ENCODE data around the gene SET. TPM values are rescaled to one million over a fixed set of nuclear protein-coding genes. Genes with fewer than 3 reads are reported as not detected.
A peak's percentile ranks its signal among the peaks of the same experiment; 100 is the strongest.
"Not testable (repeated sequence)": the region's sequence is repeated elsewhere in the genome, so short reads cannot be mapped to it uniquely, and the experiment has no call there.

Gene SET
- polyA plus RNA-seq, 1 donor from 2014 or later: 257 TPM

GRCh38 chr9:128675382-128675781, 13.6 kb upstream of the SET start:
- Mint-ChIP-seq H3K9me3 (no peaks in the 10 kb centered on the region), H3K4me1 (peaks cover 0 to 8% (median 4%) of the 10 kb centered on the region in 3 donors), H3K36me3 (no peaks in the 10 kb centered on the region), H3K27me3 (no peaks in the 10 kb centered on the region), H3K4me3 (no peak overlapping the region), H3K27ac (no peak overlapping the region)

DNA sequence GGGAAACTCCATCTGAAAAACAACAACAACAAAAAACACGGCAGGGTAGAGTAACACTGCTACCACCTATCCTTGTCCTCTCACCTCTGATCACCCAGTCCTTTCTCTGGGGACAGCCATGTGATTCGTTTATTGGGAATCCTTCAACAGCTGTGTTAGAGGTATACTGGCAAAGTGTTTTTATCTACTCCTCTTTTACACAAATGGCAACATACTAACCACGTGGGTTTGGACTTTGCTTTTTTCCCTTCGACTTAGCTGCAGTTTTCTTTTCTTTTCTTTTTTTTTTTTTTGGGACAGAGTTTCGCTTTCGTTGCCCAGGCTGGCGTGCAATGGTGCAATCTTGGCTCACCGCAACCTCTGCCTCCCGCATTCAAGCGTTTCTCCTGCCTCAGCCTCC, 11.2 kb upstream of the SET start:
- Mint-ChIP-seq H3K9me3 (no peaks in the 10 kb centered on the region), H3K4me3 (no peak overlapping the region), H3K27me3 (no peaks in the 10 kb centered on the region), H3K27ac (peak overlapping the region in 2 of 3 donors; percentile 35 to 51), H3K4me1 (peaks cover 8 to 19% (median 9%) of the 10 kb centered on the region in 3 donors), H3K36me3 (no peaks in the 10 kb centered on the region)

- Mint-ChIP-seq H3K9me3 (no peaks in the 10 kb centered on the region), H3K4me1 (peaks cover 36 to 48% (median 41%) of the 10 kb centered on the region in 3 donors), H3K27ac (peak overlapping the region; percentile 90 to 98 (median 98)), H3K27me3 (no peaks in the 10 kb centered on the region), H3K4me3 (peak overlapping the region; percentile 91 to 100 (median 99)), H3K36me3 (no peaks in the 10 kb centered on the region)
Measured at GRCh38 chr9:128683340-128684064, 5.5 kb upstream of the SET start.

DNA sequence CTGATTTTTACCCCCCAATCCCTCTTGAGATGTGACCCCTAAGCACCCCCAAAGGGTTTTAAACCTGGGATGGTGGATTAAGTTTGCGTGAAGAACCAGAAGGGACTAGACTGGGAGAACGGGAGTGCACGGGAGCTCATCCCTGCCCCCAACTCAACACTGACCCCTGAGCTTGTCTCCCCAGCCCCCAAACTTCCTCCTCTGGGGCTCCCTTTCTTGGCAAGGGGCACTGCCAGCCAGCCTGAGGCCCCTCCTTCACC, 5.0 kb upstream of the SET start:
- Mint-ChIP-seq H3K4me1 (peaks cover 36 to 48% (median 41%) of the 10 kb centered on the region in 3 donors), H3K9me3 (no peaks in the 10 kb centered on the region), H3K27me3 (no peaks in the 10 kb centered on the region), H3K36me3 (no peaks in the 10 kb centered on the region), H3K4me3 (peak overlapping the region; percentile 91 to 100 (median 99)), H3K27ac (peak overlapping the region; percentile 90 to 98 (median 98))

- H3K4me1 Mint-ChIP-seq: peaks cover 36 to 46% (median 39%) of the 10 kb centered on the region in 3 donors
- H3K36me3 Mint-ChIP-seq: no peaks in the 10 kb centered on the region
Measured at GRCh38 chr9:128684325-128685199, 4.5 kb upstream of the SET start.

DNA sequence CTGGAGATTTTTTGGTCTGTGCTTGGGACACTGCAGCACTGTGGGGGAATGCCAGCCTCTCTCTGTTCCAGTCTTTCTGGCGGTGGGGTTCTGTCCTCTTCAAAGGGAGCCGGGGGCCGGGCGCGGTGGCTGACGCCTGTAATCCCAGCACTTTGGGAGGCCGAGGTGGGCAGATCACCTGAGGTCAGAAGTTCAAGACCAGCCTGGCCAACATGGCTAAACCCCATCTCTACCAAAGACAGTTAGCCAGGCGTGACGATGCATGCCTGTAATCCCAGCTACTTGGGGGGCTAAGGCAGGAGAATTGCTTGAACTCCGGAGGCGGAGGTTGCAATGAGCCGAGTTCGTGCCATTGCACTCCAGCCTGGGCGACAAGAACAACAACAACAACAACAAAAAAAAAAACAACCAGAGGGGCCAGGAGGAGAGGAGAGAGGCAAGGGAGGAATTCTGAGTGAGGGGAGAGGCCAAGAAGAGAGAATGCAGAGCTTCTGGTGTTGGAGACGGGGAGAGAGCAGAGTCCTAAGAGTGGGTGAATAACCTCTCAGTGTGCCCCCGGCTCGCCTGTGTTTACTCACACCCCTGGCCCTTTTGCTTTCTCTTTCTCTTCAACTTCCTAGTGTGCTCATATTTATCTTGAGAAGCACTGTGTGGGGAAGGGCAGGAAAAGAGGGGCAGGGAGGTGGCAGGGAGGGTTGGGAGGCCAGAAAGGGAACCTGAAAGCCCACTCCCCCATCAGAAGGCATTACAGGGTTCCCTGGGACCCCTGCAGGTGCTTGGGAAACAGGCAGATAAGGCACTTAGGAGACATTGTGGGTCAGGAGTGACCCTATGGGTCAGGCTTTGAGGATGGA, 3.2 kb upstream of the SET start:
- H3K36me3 Mint-ChIP-seq: no peaks in the 10 kb centered on the region
- peaks cover 0 to 2% (median 0%) of the 10 kb centered on the region in 3 donors for H3K9me3 Mint-ChIP-seq
- peak overlapping the region; percentile 90 to 98 (median 98) for H3K27ac Mint-ChIP-seq
- H3K27me3 Mint-ChIP-seq: no peaks in the 10 kb centered on the region
- H3K4me1 Mint-ChIP-seq: peaks cover 36 to 42% (median 42%) of the 10 kb centered on the region in 3 donors
- peak overlapping the region; percentile 91 to 100 (median 99) for H3K4me3 Mint-ChIP-seq

More at GRCh38 chr9:128684325-128685199, 4.5 kb upstream of the SET start:
- Mint-ChIP-seq H3K9me3 (no peaks in the 10 kb centered on the region), H3K27me3 (no peaks in the 10 kb centered on the region), H3K4me3 (peak overlapping the region; percentile 91 to 100 (median 99)), H3K27ac (peak overlapping the region; percentile 90 to 98 (median 98))

- Mint-ChIP-seq H3K27ac (peak overlapping the region in 1 of 3 donors; percentile 93), H3K9me3 (peaks cover 0 to 2% (median 0%) of the 10 kb centered on the region in 3 donors), H3K36me3 (peaks cover 2% of the 10 kb centered on the region), H3K27me3 (no peaks in the 10 kb centered on the region), H3K4me3 (peak overlapping the region; percentile 82 to 100 (median 95)), H3K4me1 (peaks cover 37 to 47% (median 45%) of the 10 kb centered on the region in 3 donors)
Measured at GRCh38 chr9:128687453-128687852, 1.6 kb upstream of the SET start.

GRCh38 chr9:128689293-128689774, 312 bp downstream of the SET start:
- Mint-ChIP-seq H3K36me3 (peaks cover 2% of the 10 kb centered on the region), H3K27ac (no peak overlapping the region), H3K4me1 (peaks cover 31 to 44% (median 35%) of the 10 kb centered on the region in 3 donors), H3K27me3 (no peaks in the 10 kb centered on the region), H3K4me3 (peak overlapping the region in 3 of 4 donors; percentile 41 to 72 (median 48)), H3K9me3 (peaks cover 0 to 2% (median 0%) of the 10 kb centered on the region in 3 donors)

- Mint-ChIP-seq H3K4me3 (peak overlapping the region; percentile 89 to 100 (median 98)), H3K9me3 (peaks cover 0 to 2% (median 0%) of the 10 kb centered on the region in 3 donors), H3K4me1 (peaks cover 24 to 38% (median 31%) of the 10 kb centered on the region in 3 donors), H3K27me3 (no peaks in the 10 kb centered on the region), H3K27ac (peak overlapping the region; percentile 88 to 95 (median 94)), H3K36me3 (peaks cover 2% of the 10 kb centered on the region)
Measured at GRCh38 chr9:128689820-128690683, 1.0 kb downstream of the SET start.

DNA sequence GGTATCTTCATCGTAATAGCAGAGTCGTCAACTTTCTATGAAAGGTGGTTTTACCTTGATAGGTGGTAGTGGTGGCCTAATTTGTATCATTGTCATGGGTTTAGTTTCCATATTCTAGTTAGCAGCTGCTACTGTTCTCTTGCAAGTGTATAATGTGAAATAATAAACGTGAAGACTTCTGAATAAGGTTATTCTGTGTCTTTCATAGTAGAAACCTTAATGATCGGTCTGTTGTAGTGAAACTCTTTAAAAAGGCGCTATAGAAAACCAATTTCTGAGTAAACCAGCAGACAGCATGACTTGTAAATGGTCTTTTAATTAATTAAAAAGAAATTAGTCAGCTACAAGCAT, 1.6 kb downstream of the SET start:
- peaks cover 20 to 33% (median 28%) of the 10 kb centered on the region in 3 donors for H3K4me1 Mint-ChIP-seq
- H3K4me3 Mint-ChIP-seq: peak overlapping the region; percentile 89 to 100 (median 98)

DNA sequence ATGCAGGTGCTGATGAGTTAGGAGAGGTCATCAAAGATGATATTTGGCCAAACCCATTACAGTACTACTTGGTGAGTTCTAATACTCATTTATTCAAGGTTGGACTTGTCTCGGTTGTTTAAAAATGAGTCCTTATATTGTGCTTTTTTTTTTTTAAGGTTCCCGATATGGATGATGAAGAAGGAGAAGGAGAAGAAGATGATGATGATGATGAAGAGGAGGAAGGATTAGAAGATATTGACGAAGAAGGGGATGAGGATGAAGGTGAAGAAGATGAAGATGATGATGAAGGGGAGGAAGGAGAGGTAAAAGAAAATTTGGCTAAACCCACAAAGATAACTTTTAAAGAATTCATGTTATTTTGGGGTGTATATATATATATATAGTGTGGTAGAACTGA, 4.7 kb downstream of the SET start:
- H3K36me3 Mint-ChIP-seq, H3K27me3 Mint-ChIP-seq, H3K9me3 Mint-ChIP-seq: not testable (repeated sequence)
- Mint-ChIP-seq H3K4me3 (peak overlapping the region in 1 of 4 donors; percentile 11), H3K4me1 (peaks cover 7 to 16% (median 10%) of the 10 kb centered on the region in 3 donors), H3K27ac (peak overlapping the region in 1 of 3 donors; percentile 45)

More for the DNA sequence above, 1.6 kb downstream of the SET start:
- H3K27ac Mint-ChIP-seq: peak overlapping the region; percentile 88 to 95 (median 94)
- H3K9me3 Mint-ChIP-seq: peaks cover 0 to 2% (median 0%) of the 10 kb centered on the region in 3 donors
- H3K27me3 Mint-ChIP-seq: no peaks in the 10 kb centered on the region
- H3K36me3 Mint-ChIP-seq: peaks cover 2% of the 10 kb centered on the region

DNA sequence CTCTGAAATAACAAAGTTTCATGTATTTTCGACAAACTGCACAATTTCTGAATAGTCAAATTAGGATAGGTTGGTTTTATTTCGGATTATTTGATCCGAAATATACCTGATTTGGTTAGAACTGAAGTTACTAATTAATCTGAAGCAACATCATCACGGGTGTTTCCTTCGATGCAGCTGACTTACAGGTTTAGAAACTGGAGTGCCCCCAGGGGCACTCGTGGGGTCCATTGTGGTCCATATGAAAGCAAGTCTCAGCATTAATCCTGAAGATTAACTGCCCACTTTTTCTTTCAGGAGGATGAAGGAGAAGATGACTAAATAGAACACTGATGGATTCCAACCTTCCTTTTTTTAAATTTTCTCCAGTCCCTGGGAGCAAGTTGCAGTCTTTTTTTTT, 5.3 kb downstream of the SET start:
- Mint-ChIP-seq H3K27ac (no peak overlapping the region), H3K4me1 (peaks cover 7 to 16% (median 10%) of the 10 kb centered on the region in 3 donors), H3K36me3 (peaks cover 2% of the 10 kb centered on the region), H3K9me3 (peaks cover 0 to 2% (median 0%) of the 10 kb centered on the region in 3 donors), H3K4me3 (no peak overlapping the region), H3K27me3 (no peaks in the 10 kb centered on the region)

GRCh38 chr9:128696923-128697707, 8.1 kb downstream of the SET start:
- Mint-ChIP-seq H3K9me3 (no peaks in the 10 kb centered on the region), H3K36me3 (no peaks in the 10 kb centered on the region), H3K4me1 (peaks cover 0 to 10% (median 3%) of the 10 kb centered on the region in 3 donors), H3K27me3 (no peaks in the 10 kb centered on the region), H3K27ac (no peak overlapping the region), H3K4me3 (peak overlapping the region in 1 of 4 donors; percentile 20)

All from IgD-negative memory B cell (primary cell).